Measurements from ENCODE around the gene PDRG1.
"Not testable (repeated sequence)": the region's sequence is repeated elsewhere in the genome, so short reads cannot be mapped to it uniquely, and the experiment has no call there.

Gene PDRG1

GRCh38 chr20:31925631-31926030 is 26.2 kb downstream of the PDRG1 start:
- no peak for DNase-seq

DNA sequence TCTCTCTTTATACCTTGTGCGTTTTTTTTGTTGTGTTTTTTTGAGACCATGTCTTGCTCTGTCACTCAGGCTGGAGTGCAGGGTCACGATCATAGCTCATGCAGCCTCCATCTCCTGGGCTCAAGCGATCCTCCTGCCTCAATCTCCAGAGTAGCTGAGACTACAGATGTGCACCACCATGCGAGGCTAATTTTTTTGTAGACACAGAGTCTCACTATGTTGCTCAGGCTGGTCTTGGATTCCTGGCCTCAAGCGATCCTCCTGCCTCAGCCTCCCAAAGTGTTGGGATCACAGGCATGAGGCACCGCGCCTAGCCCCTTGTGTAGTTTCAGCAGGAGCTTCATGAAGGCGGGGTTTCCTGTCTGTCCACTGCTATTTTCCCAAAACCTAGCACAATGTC is 27.3 kb downstream of the PDRG1 start:
- DNase-seq = no peak

GRCh38 chr20:31923388-31924331 is 28.2 kb downstream of the PDRG1 start:
- DNase-seq = no peak

GRCh38 chr20:31922588-31922987 is 29.3 kb downstream of the PDRG1 start:
- no peak for DNase-seq

GRCh38 chr20:31922181-31922580 is 29.7 kb downstream of the PDRG1 start:
- DNase-seq = no peak

DNA sequence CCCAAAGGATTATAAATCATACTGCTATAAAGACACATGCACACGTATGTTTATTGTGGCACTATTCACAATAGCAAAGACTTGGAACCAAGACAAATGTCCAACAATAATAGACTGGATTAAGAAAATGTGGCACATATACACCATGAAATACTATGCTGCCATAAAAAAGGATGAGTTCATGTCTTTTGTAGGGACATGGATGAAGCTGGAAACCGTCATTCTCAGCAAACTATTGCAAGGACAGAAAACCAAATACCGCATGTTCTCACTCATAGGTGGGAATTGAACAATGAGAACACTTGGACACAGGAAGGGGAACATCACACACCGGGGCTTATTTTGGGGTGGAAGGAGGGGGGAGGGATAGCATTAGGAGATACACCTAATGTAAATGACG is 30.4 kb downstream of the PDRG1 start:
- not testable (repeated sequence) for DNase-seq

GRCh38 chr20:31920275-31920855 is 31.5 kb downstream of the PDRG1 start:
- DNase-seq = no peak

GRCh38 chr20:31919410-31920155 is 32.3 kb downstream of the PDRG1 start:
- no peak for DNase-seq

DNA sequence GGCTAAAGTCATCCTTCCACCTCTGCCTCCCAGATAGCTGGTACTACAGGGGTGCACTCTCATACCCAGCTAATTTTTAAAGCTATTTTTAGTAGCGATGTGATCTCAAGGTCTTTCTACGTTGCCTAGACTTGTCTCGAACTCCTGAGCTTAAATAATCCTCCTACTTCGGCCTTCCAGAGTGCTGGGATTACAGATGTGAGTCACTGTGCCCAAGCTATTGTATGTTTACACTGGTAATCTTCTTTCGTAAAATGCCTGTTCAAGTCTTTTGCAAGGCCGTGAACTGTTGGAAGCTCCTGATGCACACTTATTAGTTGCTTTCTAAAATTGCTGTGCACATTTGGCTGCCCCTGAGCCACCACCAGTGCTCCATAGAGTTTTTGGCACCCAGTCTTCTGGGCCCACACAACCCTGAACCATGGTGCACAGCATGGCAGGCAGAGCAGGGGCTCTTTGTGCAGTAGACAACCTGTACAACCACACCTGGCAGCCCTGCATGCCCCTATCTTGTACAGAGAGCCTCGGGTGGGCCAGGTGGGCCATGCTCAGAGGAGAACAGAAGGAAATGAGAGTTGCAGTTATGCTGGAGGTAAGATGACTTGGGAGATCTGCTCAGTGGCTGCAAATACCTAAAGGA is 33.3 kb downstream of the PDRG1 start:
- no peak for DNase-seq

GRCh38 chr20:31917962-31918412 is 33.9 kb downstream of the PDRG1 start:
- DNase-seq = not testable (repeated sequence)

GRCh38 chr20:31916708-31917107 is 35.1 kb downstream of the PDRG1 start:
- DNase-seq = no peak

- DNase-seq = no peak
Observed at GRCh38 chr20:31915491-31916280, 36.2 kb downstream of the PDRG1 start.

GRCh38 chr20:31914170-31914569 is 37.7 kb downstream of the PDRG1 start:
- no peak for DNase-seq

DNA sequence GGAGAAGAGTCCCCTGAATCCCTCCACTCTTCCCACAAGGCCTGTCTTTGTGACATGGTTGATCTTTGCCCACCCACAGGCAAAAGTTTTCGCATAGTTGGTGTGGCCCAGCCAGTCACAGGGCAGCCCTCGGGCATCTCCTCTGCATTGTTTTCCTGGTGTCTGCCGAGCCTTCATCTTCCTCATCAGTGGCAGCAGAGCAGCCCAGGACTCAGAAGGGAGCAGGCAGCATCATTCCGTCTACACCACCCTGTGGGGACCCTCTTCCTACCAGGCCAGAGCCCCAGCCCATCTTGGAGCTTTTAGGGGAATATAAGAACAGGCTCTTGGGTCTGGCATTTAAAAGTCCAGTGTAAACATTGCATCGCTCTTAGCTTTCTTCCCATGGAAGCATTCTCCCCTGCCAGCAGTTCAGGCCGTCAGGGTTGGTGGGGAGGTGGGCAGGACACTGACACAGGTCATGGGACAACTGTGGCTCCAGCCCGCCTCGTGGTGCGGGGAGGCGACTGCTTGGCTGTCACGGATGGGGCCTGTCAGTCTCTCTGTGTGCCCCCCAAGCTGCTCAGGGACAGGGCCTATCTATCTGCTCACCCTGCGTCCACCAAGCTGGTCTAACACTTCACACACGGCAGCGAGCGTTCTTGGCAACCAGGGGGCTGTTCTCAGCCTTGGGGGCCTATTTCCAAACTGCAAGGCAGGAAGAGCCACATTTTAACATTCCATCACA is 38.3 kb downstream of the PDRG1 start:
- DNase-seq = no peak

DNA sequence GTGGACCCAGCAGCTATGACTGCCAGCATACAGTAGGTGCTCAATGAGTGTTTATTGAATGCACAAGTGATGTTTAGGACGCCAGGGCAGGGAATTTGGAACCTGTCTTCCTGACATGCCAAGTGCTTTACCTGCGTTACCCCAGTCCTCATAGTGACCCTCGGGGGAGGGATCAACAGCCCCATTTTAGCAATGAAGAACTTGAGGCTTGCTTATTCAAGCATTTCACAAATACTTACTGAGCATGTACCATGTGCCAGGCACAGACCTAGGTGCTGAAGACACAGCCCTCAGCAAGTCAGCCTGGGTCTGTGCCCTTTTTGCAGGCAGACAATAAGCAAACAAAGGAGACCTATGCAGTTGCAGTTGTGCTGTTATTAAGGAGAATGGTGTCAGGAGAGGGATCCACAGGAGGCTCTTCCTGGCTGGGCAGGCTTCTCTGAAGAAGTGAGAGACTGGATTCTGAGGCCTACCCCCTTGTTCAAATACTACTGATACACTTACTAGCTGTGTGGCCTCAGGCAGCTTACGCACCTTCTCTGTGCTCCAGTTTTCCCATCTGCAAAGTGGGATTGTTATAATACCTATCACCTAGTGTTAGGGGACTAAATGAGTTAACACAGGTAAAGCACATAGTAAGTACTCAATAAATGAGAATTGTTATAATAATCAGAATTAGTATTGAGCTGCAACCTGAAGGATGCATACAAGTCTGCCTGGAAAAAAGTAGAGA is 41.6 kb downstream of the PDRG1 start:
- no peak for DNase-seq

DNA sequence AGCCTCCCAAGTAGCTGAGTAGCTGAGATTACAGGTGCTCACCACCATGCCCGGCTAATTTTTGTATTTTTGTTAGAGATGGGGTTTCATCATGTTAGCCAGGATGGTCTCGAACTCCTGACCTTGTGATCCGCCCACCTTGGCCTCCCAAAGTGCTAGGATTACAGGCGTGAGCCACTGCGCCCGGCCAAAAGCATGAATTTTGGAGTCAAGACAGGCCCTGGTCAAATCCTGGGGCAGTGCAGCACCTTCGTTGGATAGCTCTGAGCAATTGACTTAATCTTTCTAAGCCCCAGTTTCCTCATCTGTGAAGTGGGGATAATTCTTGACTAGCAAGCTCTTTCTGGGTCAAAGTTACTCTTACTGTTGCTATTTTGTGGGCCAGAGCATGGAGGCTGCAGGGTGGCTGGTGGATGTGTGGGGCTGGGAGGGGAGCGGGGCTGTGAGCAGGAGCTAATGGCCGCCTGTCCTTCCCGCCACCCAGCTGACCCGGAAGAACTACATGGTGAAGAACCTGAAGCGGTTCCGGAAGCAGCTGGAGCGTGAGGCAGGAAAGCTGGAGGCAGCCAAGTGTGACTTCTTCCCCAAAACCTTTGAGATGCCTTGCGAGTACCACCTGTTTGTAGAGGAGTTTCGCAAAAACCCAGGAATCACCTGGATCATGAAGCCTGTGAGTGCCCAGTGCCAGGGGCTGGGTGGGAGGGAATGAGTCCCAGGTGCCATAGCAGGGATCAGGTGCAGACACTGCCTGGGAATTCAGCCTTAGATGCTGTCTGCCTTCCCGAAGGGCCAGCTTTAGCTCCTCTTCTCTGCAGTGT is 42.4 kb downstream of the PDRG1 start:
- no peak for DNase-seq

DNA sequence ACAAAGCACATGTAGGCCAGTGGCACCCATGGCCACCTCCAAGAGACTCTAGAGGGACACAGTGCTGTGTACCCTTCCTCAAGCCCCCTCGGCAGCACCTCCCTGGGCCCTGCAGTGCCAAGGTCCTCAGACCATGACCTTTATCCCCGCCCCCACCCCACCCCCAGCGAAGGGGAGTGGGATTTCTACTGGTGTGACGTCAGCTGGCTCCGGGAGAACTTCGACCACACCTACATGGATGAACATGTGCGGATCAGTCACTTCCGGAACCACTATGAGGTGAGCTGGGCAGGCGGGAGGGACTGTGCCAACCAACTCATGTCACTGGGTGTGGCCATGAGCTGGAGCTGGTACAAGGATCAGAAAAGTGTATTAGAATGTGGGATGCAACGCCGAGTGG is 43.4 kb downstream of the PDRG1 start:
- DNase-seq = no peak

DNA sequence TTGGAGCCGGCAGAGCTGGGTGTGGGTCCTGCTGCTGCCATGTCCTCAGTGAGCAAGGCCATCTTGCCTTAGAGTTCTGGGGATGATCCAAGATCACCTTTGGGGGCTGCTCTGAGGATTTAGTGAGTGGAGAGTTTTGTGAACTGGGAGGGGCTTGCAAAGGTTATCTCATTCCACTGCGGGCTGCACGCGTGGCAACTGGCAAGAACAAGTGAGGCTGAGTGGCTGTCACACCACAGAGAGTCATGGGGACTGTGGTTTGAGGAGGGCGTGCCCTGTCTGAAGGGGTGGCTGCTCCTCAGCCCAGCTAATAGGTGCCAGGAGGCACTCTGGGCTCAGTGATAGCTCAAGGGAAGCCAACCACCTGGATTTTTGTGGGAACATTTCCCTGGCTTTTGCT is 43.8 kb downstream of the PDRG1 start:
- DNase-seq = no peak

GRCh38 chr20:31907046-31907445 is 44.8 kb downstream of the PDRG1 start:
- DNase-seq = no peak

DNA sequence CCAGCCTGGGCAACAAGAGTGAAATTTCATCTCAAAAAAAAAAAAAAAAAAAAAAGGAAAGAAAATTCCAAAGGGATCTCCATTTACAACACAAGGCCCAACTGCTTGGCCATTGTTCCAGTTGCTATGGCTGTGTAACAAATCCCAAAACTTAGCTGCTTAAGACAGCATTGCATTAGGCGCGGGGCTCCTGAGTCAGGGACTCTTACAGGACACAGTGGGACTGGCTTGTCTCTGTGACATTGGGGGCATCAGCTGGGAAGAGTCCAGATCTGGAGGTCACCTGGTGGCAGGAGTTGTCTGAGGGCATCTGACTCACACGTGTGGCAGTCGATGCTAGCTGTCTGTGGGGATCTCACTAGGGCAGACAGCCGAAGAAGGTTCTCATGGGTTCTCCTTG is 45.8 kb downstream of the PDRG1 start:
- DNase-seq = no peak

All from fibroblast of skin of right quadriceps (primary cell).